GM10248 (cell line): ENCODE results near the gene OR6T1.

Experiments
- CTCF ChIA-PET: fragments of 300-600 bp; sonication (Branson Sonifier 250); formaldehyde crosslinking; extraction: SDS; loops from one replicate; lab custom pipeline; 2021; ENCODE audit warnings: antibody characterized with exemption; lab: Yijun Ruan, JAX
- POLR2A ChIA-PET: fragments of 350-650 bp; sonication (Branson Sonifier 250); formaldehyde crosslinking; extraction: SDS; loops from one replicate; lab custom pipeline; 2020; ENCODE audit warnings: antibody characterized with exemption; lab: Yijun Ruan, JAX
- DNase-seq: peaks from one replicate; pipeline ENCODE4 v3.0.0; 2012; ENCODE audit errors: extremely low spot score
- CTCF ChIP-seq: IDR thresholded peaks from 2 replicates; pipeline ENCODE4 v1.5.1; 2012; ENCODE audit warnings: mild to moderate bottlenecking, low read depth; ENCODE audit errors: extremely low read depth, missing control alignments, control extremely low read depth

Gene OR6T1, protein sequence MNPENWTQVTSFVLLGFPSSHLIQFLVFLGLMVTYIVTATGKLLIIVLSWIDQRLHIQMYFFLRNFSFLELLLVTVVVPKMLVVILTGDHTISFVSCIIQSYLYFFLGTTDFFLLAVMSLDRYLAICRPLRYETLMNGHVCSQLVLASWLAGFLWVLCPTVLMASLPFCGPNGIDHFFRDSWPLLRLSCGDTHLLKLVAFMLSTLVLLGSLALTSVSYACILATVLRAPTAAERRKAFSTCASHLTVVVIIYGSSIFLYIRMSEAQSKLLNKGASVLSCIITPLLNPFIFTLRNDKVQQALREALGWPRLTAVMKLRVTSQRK

GRCh38 chr11:123943738-123944137 is at the start of gene OR6T1:
TSS of gene OR6T1 (minus strand) at chr11:123943838. CDS start at chr11:123943838, 0 bp downstream.
- CTCF ChIA-PET = interaction anchor here (1.2 to 1.7 kb wide), 3 partner anchors 9 to 15 kb away, joined by 3 to 4 read pairs (median 4); no protein-coding TSS in a partner anchor
- POLR2A ChIA-PET = no interaction called here
- TF ChIP-seq CTCF = no peak

DNA sequence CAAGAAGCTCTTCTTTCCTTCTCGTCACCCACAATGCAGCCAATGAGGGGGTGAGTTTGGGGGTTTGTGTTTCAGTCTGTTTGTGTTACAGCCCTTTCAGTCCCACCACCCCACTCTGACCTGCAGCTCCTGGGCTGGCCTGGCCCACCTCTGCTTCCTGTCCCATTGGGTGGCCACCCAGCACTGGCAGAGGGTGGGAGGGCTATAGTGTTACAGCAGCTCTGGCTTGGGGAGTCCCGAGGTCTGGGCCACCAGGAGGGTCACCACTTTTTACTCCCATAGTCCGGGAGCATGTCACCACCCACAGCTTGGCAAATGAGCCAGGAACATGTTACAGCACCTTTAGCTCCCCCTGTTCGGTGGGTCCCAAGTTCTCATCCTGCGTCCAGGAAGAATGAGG is 35.7 kb upstream of the OR6T1 start:
- TF ChIP-seq CTCF = no peak
- DNase-seq = no peak
- ChIA-PET POLR2A (no interaction called here), CTCF (no interaction called here)

More at GRCh38 chr11:123943738-123944137, at the start of gene OR6T1:
- DNase-seq = no peak

DNA sequence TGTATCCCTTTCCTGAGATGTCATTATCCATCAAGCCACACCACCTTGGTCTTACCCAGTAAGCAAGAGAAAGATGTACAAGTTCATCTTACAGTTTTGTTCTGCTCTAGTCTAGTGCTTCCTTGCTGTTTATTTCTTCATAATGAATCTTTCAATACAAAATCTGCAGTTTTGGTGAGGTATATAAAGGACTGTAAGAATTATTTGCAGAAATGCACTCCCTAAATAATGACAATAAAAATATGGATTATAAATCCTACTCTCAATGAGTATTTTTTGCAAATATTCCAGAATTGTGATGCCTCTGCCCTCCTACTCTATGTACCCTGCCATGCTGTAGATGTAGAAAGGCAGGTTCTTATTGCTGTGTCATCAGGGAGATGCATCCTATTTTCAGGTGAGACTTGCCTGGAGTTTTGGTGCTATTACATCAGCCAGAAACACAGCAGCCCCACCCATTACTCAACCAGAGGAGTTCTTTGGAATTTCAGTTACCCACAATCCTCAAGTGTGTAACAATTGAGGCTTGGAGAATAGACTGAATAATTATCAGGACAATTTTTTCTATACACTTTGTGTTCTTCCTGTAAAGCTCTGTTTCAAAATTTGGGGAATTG is 34.2 kb upstream of the OR6T1 start, which contains the start of gene OR10S1:
Gene OR10S1, minus strand, starts transcription at position 51 of the 617 bp plus-strand sequence. CDS start 117 bp downstream, outside the sequence.
- DNase-seq = no peak
- ChIA-PET POLR2A (no interaction called here), CTCF (no interaction called here)
- no peak for TF ChIP-seq CTCF

GRCh38 chr11:123976770-123977560 is 33.3 kb upstream of the OR6T1 start:
- POLR2A ChIA-PET = no interaction called here
- DNase-seq = no peak
- CTCF ChIA-PET = interaction anchor here (1.2 kb wide), 1 partner anchor 13 kb away, joined by 3 read pairs; no protein-coding TSS in a partner anchor
- TF ChIP-seq CTCF = no peak

DNA sequence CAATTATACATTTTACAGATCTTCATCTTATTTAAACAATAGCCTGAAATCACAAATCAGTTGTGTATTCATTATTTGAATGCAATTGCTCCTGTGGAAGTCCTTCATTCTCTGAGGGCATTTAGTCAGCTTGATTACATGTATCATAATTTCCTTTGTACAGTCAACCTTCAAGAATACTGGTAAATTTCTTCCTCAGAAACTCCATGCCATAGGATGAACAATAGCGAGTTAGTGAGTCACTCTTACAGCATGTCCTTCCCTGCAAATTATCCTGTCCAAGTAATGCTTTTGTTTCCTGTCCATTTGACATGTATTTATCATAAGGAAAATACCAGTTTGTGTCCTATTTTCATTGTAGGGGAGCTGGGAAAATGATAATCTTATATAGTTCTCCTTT is 30.2 kb upstream of the OR6T1 start:
- DNase-seq = no peak
- CTCF ChIA-PET = no interaction called here
- no peak for TF ChIP-seq CTCF
- POLR2A ChIA-PET = no interaction called here

GRCh38 chr11:123956752-123957151 is 13.1 kb upstream of the OR6T1 start:
- no peak for TF ChIP-seq CTCF
- CTCF ChIA-PET = no interaction called here
- DNase-seq = no peak
- POLR2A ChIA-PET = no interaction called here
